ENCODE measurements around the gene COX11. TPM values are rescaled to one million over a fixed set of nuclear protein-coding genes. Genes with fewer than 3 reads are reported as not detected.

The COX11 gene
- total RNA-seq, 1 donor from 2014 or later: 33.3 TPM

DNA sequence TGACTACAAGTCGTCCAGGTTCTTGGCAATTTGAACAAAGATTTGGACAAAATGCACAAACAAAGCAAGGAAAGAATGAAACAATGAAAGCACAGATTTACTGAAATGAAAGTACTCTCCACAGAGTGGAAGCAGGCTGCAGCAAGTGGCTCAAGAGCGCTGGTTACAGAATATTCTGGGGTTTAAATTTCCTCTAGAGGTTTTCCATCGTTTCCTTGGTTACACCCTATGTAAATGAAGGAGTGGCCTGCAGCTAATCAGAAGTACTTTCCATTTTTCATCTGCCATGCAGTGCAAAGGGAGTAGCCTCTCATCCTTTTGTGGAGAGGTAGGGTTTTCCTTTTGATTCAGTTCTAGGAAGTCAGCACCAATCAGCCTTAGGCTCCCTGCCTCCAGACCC, 11.9 kb upstream of the COX11 start:
- Histone ChIP-seq H3K27me3 (ENCODE audit: control insufficient read depth, insufficient read depth, low read length) (no peaks in the 10 kb centered on the region), H3K4me3 (ENCODE audit: low read depth, low read length) (no peak overlapping the region), H3K36me3 (ENCODE audit: control insufficient read depth, insufficient read depth, low read length) (no peaks in the 10 kb centered on the region)
- no peak for DNase-seq (ENCODE audit: low read depth)
- TF ChIP-seq, protein P1, sequence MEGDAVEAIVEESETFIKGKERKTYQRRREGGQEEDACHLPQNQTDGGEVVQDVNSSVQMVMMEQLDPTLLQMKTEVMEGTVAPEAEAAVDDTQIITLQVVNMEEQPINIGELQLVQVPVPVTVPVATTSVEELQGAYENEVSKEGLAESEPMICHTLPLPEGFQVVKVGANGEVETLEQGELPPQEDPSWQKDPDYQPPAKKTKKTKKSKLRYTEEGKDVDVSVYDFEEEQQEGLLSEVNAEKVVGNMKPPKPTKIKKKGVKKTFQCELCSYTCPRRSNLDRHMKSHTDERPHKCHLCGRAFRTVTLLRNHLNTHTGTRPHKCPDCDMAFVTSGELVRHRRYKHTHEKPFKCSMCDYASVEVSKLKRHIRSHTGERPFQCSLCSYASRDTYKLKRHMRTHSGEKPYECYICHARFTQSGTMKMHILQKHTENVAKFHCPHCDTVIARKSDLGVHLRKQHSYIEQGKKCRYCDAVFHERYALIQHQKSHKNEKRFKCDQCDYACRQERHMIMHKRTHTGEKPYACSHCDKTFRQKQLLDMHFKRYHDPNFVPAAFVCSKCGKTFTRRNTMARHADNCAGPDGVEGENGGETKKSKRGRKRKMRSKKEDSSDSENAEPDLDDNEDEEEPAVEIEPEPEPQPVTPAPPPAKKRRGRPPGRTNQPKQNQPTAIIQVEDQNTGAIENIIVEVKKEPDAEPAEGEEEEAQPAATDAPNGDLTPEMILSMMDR (IDR thresholded peaks at IDR 0.05; ENCODE audit: insufficient read depth, low read length, poor library complexity, severe bottlenecking): no peak

DNA sequence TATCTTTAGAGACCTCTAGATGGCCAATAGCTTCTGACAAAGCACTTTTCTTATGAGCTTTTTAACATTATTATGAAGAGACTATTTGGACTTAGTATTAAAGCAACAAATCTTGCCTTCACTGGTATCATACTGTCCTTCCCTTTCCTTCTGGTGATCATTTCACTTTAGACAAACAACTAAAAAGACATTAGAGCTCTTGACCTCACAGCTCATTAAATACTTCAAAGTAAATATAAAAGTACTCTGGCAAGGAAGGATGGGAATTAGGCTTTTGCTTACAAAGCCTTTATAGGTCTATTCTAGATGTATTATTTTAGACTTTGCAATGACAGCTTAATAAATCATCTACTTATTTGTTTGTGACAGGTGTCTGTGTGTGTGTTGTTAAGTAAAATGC, 11.2 kb upstream of the COX11 start:
- H3K27me3 ChIP-seq (ENCODE audit: control insufficient read depth, insufficient read depth, low read length): no peaks in the 10 kb centered on the region
- H3K36me3 ChIP-seq (ENCODE audit: control insufficient read depth, insufficient read depth, low read length): no peaks in the 10 kb centered on the region
- no peak for DNase-seq (ENCODE audit: low read depth)
- TF ChIP-seq, protein P1 (IDR thresholded peaks at IDR 0.05; ENCODE audit: insufficient read depth, low read length, poor library complexity, severe bottlenecking): no peak
- H3K4me3 ChIP-seq (ENCODE audit: low read depth, low read length): no peak overlapping the region

DNA sequence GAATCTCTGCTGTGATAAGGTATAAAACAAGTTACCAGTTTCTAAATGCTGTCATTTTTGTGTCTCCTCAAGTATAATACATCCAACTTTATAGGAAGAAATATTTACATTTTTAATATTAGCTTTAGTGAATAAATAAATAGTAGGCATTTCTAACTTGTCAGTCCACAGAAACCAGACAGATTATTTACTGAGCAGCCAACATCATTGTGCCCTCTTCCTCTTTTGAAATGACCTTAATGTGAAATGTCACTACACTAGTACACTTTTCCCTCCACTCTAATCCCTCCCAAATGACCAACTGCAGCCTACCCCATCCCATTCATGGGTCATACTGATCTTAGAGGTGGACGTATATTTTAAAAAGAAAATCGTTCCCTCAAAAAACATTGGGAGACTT, 9.3 kb upstream of the COX11 start:
- H3K4me3 ChIP-seq (ENCODE audit: low read depth, low read length): no peak overlapping the region
- TF ChIP-seq, protein P1 (IDR thresholded peaks at IDR 0.05; ENCODE audit: insufficient read depth, low read length, poor library complexity, severe bottlenecking): no peak
- DNase-seq (ENCODE audit: low read depth): no peak

DNA sequence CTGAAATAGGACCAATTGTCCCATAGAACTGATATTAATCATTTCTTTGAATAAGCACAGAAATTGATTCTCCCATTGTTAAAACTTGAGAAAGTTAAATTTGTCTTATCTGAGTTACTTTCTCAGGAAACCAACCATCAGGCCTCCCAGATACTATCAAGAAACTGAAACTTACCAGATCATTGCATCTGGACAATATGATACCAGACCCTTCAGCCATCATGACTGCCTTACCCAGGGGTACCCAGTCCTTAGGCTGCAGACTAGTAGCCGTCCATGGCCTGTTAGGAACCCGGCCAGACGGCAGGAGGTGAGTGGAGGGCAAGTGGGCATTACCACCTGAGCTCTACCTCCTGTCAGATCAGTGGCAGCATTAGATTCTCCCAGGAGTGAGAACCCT, 7.9 kb upstream of the COX11 start:
- TF ChIP-seq, protein P1 (IDR thresholded peaks at IDR 0.05; ENCODE audit: insufficient read depth, low read length, poor library complexity, severe bottlenecking): no peak
- Histone ChIP-seq H3K4me3 (ENCODE audit: low read depth, low read length) (no peak overlapping the region), H3K27me3 (ENCODE audit: control insufficient read depth, insufficient read depth, low read length) (no peaks in the 10 kb centered on the region), H3K36me3 (ENCODE audit: control insufficient read depth, insufficient read depth, low read length) (no peaks in the 10 kb centered on the region)
- no peak for DNase-seq (ENCODE audit: low read depth)

More for the DNA sequence above, 9.3 kb upstream of the COX11 start:
- Histone ChIP-seq H3K36me3 (ENCODE audit: control insufficient read depth, insufficient read depth, low read length) (no peaks in the 10 kb centered on the region), H3K27me3 (ENCODE audit: control insufficient read depth, insufficient read depth, low read length) (no peaks in the 10 kb centered on the region)

GRCh38 chr17:54974759-54975158, 6.3 kb upstream of the COX11 start:
- Histone ChIP-seq H3K36me3 (ENCODE audit: control insufficient read depth, insufficient read depth, low read length) (no peaks in the 10 kb centered on the region), H3K27me3 (ENCODE audit: control insufficient read depth, insufficient read depth, low read length) (no peaks in the 10 kb centered on the region), H3K4me3 (ENCODE audit: low read depth, low read length) (no peak overlapping the region)
- TF ChIP-seq, protein P1 (IDR thresholded peaks at IDR 0.05; ENCODE audit: insufficient read depth, low read length, poor library complexity, severe bottlenecking): no peak
- no peak for DNase-seq (ENCODE audit: low read depth)

- Histone ChIP-seq H3K36me3 (ENCODE audit: control insufficient read depth, insufficient read depth, low read length) (no peaks in the 10 kb centered on the region), H3K4me3 (ENCODE audit: low read depth, low read length) (no peak overlapping the region)
- TF ChIP-seq, protein P1 (IDR thresholded peaks at IDR 0.05; ENCODE audit: insufficient read depth, low read length, poor library complexity, severe bottlenecking): no peak
Measured at GRCh38 chr17:54972406-54973138, 4.1 kb upstream of the COX11 start.

More at GRCh38 chr17:54972406-54973138, 4.1 kb upstream of the COX11 start:
- DNase-seq (ENCODE audit: low read depth): no peak
- no peaks in the 10 kb centered on the region for H3K27me3 ChIP-seq (ENCODE audit: control insufficient read depth, insufficient read depth, low read length)
